ENCODE measurements around the gene ACSS1.
"Not testable (repeated sequence)": the region's sequence is repeated elsewhere in the genome, so short reads cannot be mapped to it uniquely, and the experiment has no call there.

Gene ACSS1

GRCh38 chr20:25009218-25010145 lies 48.5 kb downstream of the ACSS1 start:
- no peaks in the 10 kb centered on the region for H3K36me3 ChIP-seq (ENCODE audit: control insufficient read depth, insufficient read depth, low read length)
- H3K4me3 ChIP-seq (ENCODE audit: low read depth, low read length) = no peak overlapping the region
- no peaks in the 10 kb centered on the region for H3K27me3 ChIP-seq (ENCODE audit: control insufficient read depth, insufficient read depth, low read length)
- H3K9me3 ChIP-seq (ENCODE audit: control insufficient read depth, insufficient read depth, low read length) = no peaks in the 10 kb centered on the region
- no peaks in the 10 kb centered on the region for H3K4me1 ChIP-seq (ENCODE audit: control insufficient read depth, insufficient read depth, low read length)
- H3K9ac ChIP-seq (ENCODE audit: low read depth, low read length) = no peak overlapping the region

DNA sequence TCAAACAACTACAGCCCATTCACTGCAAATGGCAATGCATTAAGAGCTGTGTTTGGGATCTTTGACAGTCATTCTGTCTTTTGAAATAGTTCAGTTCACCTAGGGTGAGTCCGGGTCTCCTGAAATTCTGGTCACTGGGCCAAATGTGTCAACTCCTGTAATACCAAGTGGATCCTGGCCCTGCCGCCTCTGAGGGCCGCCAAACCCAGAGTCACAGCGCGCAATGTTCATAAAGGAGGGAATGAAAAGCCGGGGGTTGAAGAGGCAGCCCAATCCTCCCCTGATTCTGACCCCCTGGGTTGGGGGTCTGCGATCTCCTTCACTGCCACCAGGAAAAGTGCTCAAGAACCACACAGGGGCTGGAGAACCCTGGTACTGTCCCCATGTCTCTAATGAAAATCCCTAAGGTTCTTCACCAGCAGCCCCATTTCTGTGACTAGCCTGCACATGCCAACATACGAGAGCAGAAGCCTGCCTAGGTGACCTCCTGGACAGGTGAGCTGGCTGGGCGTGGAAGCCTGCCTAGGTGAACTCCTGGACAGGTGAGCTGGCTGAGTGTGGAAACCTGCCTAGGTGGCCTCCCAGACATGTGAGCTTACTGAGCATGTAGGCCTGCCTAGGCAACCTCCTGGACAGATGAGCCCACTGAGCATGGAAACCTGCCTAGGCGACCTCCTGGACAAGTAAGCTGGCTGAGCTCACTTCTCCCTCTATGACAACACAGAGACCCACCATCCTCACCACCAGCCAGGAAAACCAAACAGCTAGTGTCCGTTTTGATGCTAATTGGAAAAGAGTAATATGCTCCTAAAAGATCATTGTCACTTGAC lies 49.3 kb downstream of the ACSS1 start:
- Histone ChIP-seq H3K4me3 (ENCODE audit: low read depth, low read length) (no peak overlapping the region), H3K4me1 (ENCODE audit: control insufficient read depth, insufficient read depth, low read length) (no peaks in the 10 kb centered on the region), H3K36me3 (ENCODE audit: control insufficient read depth, insufficient read depth, low read length) (no peaks in the 10 kb centered on the region), H3K9me3 (ENCODE audit: control insufficient read depth, insufficient read depth, low read length) (no peaks in the 10 kb centered on the region), H3K9ac (ENCODE audit: low read depth, low read length) (no peak overlapping the region), H3K27me3 (ENCODE audit: control insufficient read depth, insufficient read depth, low read length) (no peaks in the 10 kb centered on the region)

DNA sequence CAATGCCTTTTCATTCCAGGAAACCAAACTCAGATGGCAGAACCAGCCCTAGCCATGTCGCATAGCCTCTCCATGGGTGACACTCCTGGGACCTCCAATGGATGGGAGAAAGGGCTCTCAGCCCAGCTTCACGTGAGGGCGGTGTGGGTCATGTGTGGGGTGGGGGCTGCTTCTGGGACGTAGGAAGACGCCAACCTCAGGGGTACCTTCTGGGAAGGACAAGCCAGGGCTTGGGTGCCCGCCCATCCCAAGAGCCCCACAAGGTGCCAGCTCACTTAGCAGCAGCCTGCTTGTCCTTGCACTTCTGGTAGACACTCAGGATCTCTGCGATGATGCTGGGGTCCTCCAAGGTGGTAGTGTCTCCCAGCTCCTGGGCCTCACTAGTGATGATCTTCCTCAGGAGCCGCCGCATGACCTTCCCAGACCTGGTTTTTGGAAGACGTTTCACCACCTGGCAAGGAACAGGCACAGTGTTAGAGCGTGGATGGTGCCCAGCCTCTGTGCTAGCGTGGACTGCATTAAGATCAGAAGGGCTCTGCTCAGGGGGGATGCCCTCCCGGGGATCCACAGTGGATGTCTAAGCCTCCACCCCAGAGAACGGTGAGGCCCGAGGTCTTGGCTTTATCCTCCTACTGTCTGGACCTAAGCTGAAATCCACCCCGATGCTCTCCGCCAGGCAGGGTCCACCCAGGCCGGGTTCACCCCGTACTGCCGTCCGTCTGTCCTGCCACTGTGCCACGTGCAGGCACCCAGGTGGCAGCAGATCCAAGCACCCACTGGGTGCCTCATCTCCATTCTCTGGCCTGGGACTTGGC lies 50.2 kb downstream of the ACSS1 start:
- H3K4me3 ChIP-seq (ENCODE audit: low read depth, low read length) = no peak overlapping the region
- H3K4me1 ChIP-seq (ENCODE audit: control insufficient read depth, insufficient read depth, low read length) = no peaks in the 10 kb centered on the region
- H3K9ac ChIP-seq (ENCODE audit: low read depth, low read length) = no peak overlapping the region
- H3K36me3 ChIP-seq (ENCODE audit: control insufficient read depth, insufficient read depth, low read length) = no peaks in the 10 kb centered on the region
- H3K27me3 ChIP-seq (ENCODE audit: control insufficient read depth, insufficient read depth, low read length) = no peaks in the 10 kb centered on the region
- H3K9me3 ChIP-seq (ENCODE audit: control insufficient read depth, insufficient read depth, low read length) = no peaks in the 10 kb centered on the region

DNA sequence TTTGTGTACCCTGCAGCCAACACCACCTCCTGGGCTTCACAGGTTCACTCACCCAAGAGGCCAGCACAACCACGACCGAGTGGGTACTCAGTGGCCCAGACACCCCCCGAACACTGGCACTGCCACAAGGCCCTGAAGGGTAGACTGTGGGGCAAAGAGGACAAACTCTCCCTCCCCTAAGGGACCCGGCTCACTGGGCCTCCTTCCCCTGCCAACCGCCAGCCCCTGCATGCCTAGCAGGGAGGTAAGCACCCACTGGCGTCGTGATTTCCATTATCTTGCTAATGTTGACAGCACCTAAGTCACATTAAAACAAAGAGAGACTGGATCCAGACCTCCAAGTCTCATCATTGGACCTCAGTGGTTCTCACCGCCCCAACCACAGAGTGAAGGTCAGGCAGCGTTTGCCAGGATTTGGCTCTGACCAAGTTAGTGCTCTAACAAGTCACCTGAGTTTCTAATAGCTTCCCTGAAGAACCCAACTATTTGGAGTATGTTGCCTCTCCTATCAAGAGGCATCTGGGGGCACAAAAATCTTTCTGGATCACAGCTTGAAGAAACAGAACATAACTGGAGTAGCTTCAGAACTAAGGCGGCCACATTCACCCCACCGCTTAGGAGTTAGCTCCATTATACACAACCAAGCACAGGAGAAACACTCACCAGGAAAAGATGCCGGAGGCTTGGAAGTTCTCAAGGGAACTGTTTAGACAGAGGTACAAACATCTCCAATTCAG lies 51.3 kb downstream of the ACSS1 start:
- Histone ChIP-seq H3K9me3 (ENCODE audit: control insufficient read depth, insufficient read depth, low read length) (no peaks in the 10 kb centered on the region), H3K27me3 (ENCODE audit: control insufficient read depth, insufficient read depth, low read length) (no peaks in the 10 kb centered on the region), H3K9ac (ENCODE audit: low read depth, low read length) (no peak overlapping the region), H3K4me3 (ENCODE audit: low read depth, low read length) (no peak overlapping the region), H3K4me1 (ENCODE audit: control insufficient read depth, insufficient read depth, low read length) (no peaks in the 10 kb centered on the region), H3K36me3 (ENCODE audit: control insufficient read depth, insufficient read depth, low read length) (no peaks in the 10 kb centered on the region)

GRCh38 chr20:25005661-25006060 lies 52.3 kb downstream of the ACSS1 start:
- Histone ChIP-seq H3K4me1 (ENCODE audit: control insufficient read depth, insufficient read depth, low read length) (no peaks in the 10 kb centered on the region), H3K9me3 (ENCODE audit: control insufficient read depth, insufficient read depth, low read length) (no peaks in the 10 kb centered on the region), H3K9ac (ENCODE audit: low read depth, low read length) (no peak overlapping the region), H3K4me3 (ENCODE audit: low read depth, low read length) (no peak overlapping the region), H3K36me3 (ENCODE audit: control insufficient read depth, insufficient read depth, low read length) (no peaks in the 10 kb centered on the region), H3K27me3 (ENCODE audit: control insufficient read depth, insufficient read depth, low read length) (no peaks in the 10 kb centered on the region)

DNA sequence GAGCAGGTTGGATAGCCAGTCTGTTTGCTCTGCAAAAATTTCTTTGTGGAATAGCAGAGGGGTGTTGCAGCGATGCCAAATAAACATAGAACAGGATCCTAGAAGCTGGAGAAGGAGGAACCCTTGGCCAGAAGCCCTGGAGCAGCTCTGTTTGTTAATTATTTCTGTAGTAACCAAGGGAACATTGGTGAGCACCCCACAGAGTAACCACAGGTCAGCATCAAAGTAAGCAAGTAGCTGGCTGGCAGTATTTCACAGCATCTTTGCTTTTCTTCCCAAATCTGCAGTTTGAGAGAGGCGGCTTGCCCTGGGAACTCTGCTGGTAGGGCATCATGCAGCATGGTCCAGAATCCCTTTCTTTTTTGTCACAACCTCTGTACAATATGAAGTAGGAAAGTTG lies 52.7 kb downstream of the ACSS1 start:
- Histone ChIP-seq H3K27me3 (ENCODE audit: control insufficient read depth, insufficient read depth, low read length) (no peaks in the 10 kb centered on the region), H3K36me3 (ENCODE audit: control insufficient read depth, insufficient read depth, low read length) (no peaks in the 10 kb centered on the region), H3K4me1 (ENCODE audit: control insufficient read depth, insufficient read depth, low read length) (no peaks in the 10 kb centered on the region), H3K9me3 (ENCODE audit: control insufficient read depth, insufficient read depth, low read length) (no peaks in the 10 kb centered on the region), H3K9ac (ENCODE audit: low read depth, low read length) (no peak overlapping the region), H3K4me3 (ENCODE audit: low read depth, low read length) (no peak overlapping the region)

GRCh38 chr20:25003002-25003401 lies 54.9 kb downstream of the ACSS1 start:
- H3K9ac ChIP-seq (ENCODE audit: low read depth, low read length) = no peak overlapping the region
- H3K27me3 ChIP-seq (ENCODE audit: control insufficient read depth, insufficient read depth, low read length) = no peaks in the 10 kb centered on the region
- H3K4me1 ChIP-seq (ENCODE audit: control insufficient read depth, insufficient read depth, low read length) = no peaks in the 10 kb centered on the region
- no peaks in the 10 kb centered on the region for H3K9me3 ChIP-seq (ENCODE audit: control insufficient read depth, insufficient read depth, low read length)
- H3K4me3 ChIP-seq (ENCODE audit: low read depth, low read length) = no peak overlapping the region
- H3K36me3 ChIP-seq (ENCODE audit: control insufficient read depth, insufficient read depth, low read length) = no peaks in the 10 kb centered on the region

DNA sequence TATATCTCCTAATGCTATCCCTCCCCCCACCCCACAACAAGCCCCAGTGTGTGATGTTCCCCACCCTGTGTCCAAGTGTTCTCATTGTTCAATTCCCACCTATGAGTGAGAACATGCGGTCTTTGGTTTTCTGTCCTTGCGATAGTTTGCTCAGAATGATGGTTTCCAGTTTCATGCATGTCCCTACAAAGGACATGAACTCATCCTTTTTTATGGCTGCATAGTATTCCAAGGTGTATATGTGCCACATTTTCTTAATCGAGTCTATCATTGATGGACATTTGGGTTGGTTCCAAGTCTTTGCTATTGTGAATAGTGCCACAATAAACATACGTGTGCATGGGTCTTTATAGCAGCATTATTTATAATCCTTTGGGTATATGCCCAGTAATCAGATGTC lies 56.6 kb downstream of the ACSS1 start:
- H3K4me1 ChIP-seq (ENCODE audit: control insufficient read depth, insufficient read depth, low read length); H3K27me3 ChIP-seq (ENCODE audit: control insufficient read depth, insufficient read depth, low read length); H3K4me3 ChIP-seq (ENCODE audit: low read depth, low read length); H3K36me3 ChIP-seq (ENCODE audit: control insufficient read depth, insufficient read depth, low read length); H3K9me3 ChIP-seq (ENCODE audit: control insufficient read depth, insufficient read depth, low read length); H3K9ac ChIP-seq (ENCODE audit: low read depth, low read length): not testable (repeated sequence)

DNA sequence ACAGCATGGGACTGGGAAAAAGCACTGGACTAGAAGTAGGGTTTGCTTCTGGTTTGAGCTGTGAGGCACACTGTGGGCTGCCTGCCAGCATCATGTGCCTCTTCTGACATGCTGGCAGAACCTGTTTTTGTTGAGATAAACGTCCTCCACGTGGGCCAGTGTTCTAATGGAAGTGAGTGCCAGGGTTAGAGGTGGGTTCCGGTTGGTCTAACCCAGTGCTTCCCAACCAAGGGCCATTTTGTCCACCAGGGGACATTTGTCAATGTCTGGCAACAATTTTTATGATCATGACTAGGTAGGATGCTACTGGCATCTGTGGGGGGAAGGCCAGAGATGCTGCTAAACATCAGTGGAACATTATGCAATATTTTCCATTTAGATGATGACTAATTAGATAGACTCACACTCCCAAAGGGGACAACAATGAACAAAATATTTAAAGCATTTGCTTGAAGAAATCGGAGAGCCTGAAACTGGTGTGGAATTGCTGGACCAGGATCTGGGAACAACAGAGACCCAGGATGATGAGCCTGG lies 57.6 kb downstream of the ACSS1 start:
- H3K27me3 ChIP-seq (ENCODE audit: control insufficient read depth, insufficient read depth, low read length) = no peaks in the 10 kb centered on the region

DNA sequence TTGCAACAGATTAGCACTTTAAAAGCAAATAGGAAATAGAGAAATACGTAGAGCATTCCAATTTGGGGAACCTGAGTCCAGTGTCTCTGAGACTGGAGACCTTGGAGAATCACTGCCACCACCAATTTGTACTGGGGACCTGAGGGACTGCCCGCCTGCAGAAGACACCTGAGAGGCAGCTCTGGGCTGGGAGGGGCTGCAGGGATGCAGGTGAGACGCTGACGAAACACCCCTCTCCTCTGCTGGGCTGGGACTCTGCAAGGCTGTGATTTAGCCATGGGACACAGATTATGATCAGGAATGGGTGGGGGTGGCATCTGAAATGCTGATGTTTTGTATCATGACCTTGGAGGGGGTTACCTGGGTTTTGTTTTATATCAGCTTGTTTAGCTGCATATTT lies 58.4 kb downstream of the ACSS1 start:
- no peaks in the 10 kb centered on the region for H3K36me3 ChIP-seq (ENCODE audit: control insufficient read depth, insufficient read depth, low read length)
- no peak overlapping the region for H3K9ac ChIP-seq (ENCODE audit: low read depth, low read length)
- H3K27me3 ChIP-seq (ENCODE audit: control insufficient read depth, insufficient read depth, low read length) = no peaks in the 10 kb centered on the region
- H3K4me1 ChIP-seq (ENCODE audit: control insufficient read depth, insufficient read depth, low read length) = peaks cover 2% of the 10 kb centered on the region
- no peaks in the 10 kb centered on the region for H3K9me3 ChIP-seq (ENCODE audit: control insufficient read depth, insufficient read depth, low read length)
- no peak overlapping the region for H3K4me3 ChIP-seq (ENCODE audit: low read depth, low read length)

More for the DNA sequence above, 57.6 kb downstream of the ACSS1 start:
- Histone ChIP-seq H3K9ac (ENCODE audit: low read depth, low read length) (no peak overlapping the region), H3K9me3 (ENCODE audit: control insufficient read depth, insufficient read depth, low read length) (no peaks in the 10 kb centered on the region), H3K36me3 (ENCODE audit: control insufficient read depth, insufficient read depth, low read length) (no peaks in the 10 kb centered on the region), H3K4me3 (ENCODE audit: low read depth, low read length) (no peak overlapping the region), H3K4me1 (ENCODE audit: control insufficient read depth, insufficient read depth, low read length) (peaks cover 2% of the 10 kb centered on the region)

Data from iPS-15b (cell line).